ENCODE data around the gene CDH16. TPM values are rescaled to one million over a fixed set of nuclear protein-coding genes. Genes with fewer than 3 reads are reported as not detected.

The CDH16 gene
- total and polyA plus RNA-seq, 2 of the 13 experiments (the other 11 are each of a cell fraction or from before 2014, with no cell fraction given) = 2.7 to 3.9 TPM

- TF ChIP-seq ARID3A (IDR thresholded peaks at IDR 0.05; ENCODE audit: low read depth, low read length) (no peak), RFX1 (IDR thresholded peaks at IDR 0.05) (no peak), ZNF788 (CRISPR knock-in tag; IDR thresholded peaks at IDR 0.05; ENCODE audit: borderline replicate concordance) (peak; percentile 74; the same call in 1 of the 2 replicates), HOXA9 (CRISPR knock-in tag; IDR thresholded peaks at IDR 0.05; ENCODE audit: borderline replicate concordance) (no peak), ZNF710 (CRISPR knock-in tag; IDR thresholded peaks at IDR 0.05; ENCODE audit: borderline replicate concordance) (peak; percentile 84), ZSCAN30 (CRISPR knock-in tag; IDR thresholded peaks at IDR 0.05) (no peak), NRL (CRISPR knock-in tag; IDR thresholded peaks at IDR 0.05; ENCODE audit: borderline replicate concordance) (0 out of 2 replicates have a peak, but pooled peaks have one; percentile 46), KLF15 (CRISPR knock-in tag; IDR thresholded peaks at IDR 0.05; ENCODE audit: borderline replicate concordance) (no peak), HOXA3 (CRISPR knock-in tag; IDR thresholded peaks at IDR 0.05) (peak; percentile 81), MED13 (CRISPR knock-in tag; IDR thresholded peaks at IDR 0.05) (no peak), ZNF331 (CRISPR knock-in tag; IDR thresholded peaks at IDR 0.05) (peak; percentile 82), SMAD1 (CRISPR knock-in tag; IDR thresholded peaks at IDR 0.05; ENCODE audit: borderline replicate concordance, low read depth) (peak; percentile 68; the same call in 1 of the 2 replicates), NR3C1 (CRISPR knock-in tag; IDR thresholded peaks at IDR 0.05) (no peak), PLSCR1 (CRISPR knock-in tag; IDR thresholded peaks at IDR 0.05; ENCODE audit: borderline replicate concordance) (no peak), ZNF414 (CRISPR knock-in tag; IDR thresholded peaks at IDR 0.05) (peak; percentile 87; the same call in 1 of the 2 replicates), ZSCAN29 (CRISPR knock-in tag; conservative IDR thresholded peaks at IDR 0.05) (no peak), ATF3 (CRISPR knock-in tag; IDR thresholded peaks at IDR 0.05) (no peak), ARNT (IDR thresholded peaks at IDR 0.05) (no peak), RNF2 (conservative IDR thresholded peaks at IDR 0.05; ENCODE audit: low read depth) (no peak), ZNF839 (CRISPR knock-in tag; IDR thresholded peaks at IDR 0.05; ENCODE audit: borderline replicate concordance) (no peak), ETV6 (CRISPR knock-in tag; conservative IDR thresholded peaks at IDR 0.05) (0 out of 2 replicates have a peak, but pooled peaks have one; percentile 24), ZSCAN21 (CRISPR knock-in tag; IDR thresholded peaks at IDR 0.05; ENCODE audit: borderline replicate concordance) (peak; percentile 32; the same call in 1 of the 2 replicates), SP5 (CRISPR knock-in tag; IDR thresholded peaks at IDR 0.05; ENCODE audit: borderline replicate concordance, low read depth) (no peak; the same call in 1 of the 2 replicates), RELA (CRISPR knock-in tag; IDR thresholded peaks at IDR 0.05) (peak; percentile 47; the same call in 1 of the 2 replicates), NPAS2 (CRISPR knock-in tag; IDR thresholded peaks at IDR 0.05; ENCODE audit: borderline replicate concordance) (no peak)
These were observed 12.8 kb downstream of the CDH16 start (continued) for GRCh38 chr16:66905633-66906539.

Data from HepG2 (cell line).